ENCODE results near the gene KDM5A. TPM values are rescaled to one million over a fixed set of nuclear protein-coding genes. Genes with fewer than 3 reads are reported as not detected.

KDM5A gene
- total and polyA plus RNA-seq, 10 of the 15 experiments (the other 5 are each of a cell fraction or from before 2014, with no cell fraction given) = 9.0 to 59.9 (median 27.7) TPM

- BruUV-seq (replicated peaks) = no TSS peak
- ChIA-PET SMC1A (ENCODE audit: uncharacterized antibody, unreplicated experiment) (no interaction called here), RAD21 (ENCODE audit: unreplicated experiment) (no interaction called here)
Measured at GRCh38 chr12:386651-387050, 2.5 kb downstream of the KDM5A start.

More at GRCh38 chr12:386651-387050, 2.5 kb downstream of the KDM5A start:
- H3K9me3 ChIP-seq (replicated peaks; ENCODE audit: control insufficient read depth, insufficient read depth, low read length) = no peaks in the 10 kb centered on the region
- POLR2A ChIA-PET = interaction anchor here (1.7 kb wide), 1 partner anchor 15 kb away, joined by 8 read pairs; the partner anchor contains the start of gene CCDC77
- 59% methylated on average over 4 of the region's 4 CpGs for WGBS (ENCODE audit: insufficient coverage, insufficient replicate concordance, low lambda C conversion rate, missing lambda C conversion rate)
- FAIRE-seq = no peak
- H2AFZ ChIP-seq (ENCODE audit: control insufficient read depth, low read depth, low read length) = no peak overlapping the region
- H3K79me2 ChIP-seq (ENCODE audit: control insufficient read depth, insufficient read depth, low read length) = peaks cover 54% of the 10 kb centered on the region
- H3K27ac ChIP-seq (ENCODE audit: control insufficient read depth, insufficient read depth) = no peak overlapping the region
- 0 out of 2 replicates have a peak, but pooled peaks cover 3% of the 10 kb centered on the region for H4K20me1 ChIP-seq (ENCODE audit: control insufficient read depth, insufficient read depth)
- intact Hi-C loops (cut with micrococcal nuclease; ENCODE audit: unreplicated experiment) (no loop called here), in situ Hi-C loops (cut with MboI) (no loop called here)
- H3K9ac ChIP-seq (ENCODE audit: control insufficient read depth, insufficient read depth, low read length) = peak overlapping the region; percentile 40; the same call in 1 of the 2 replicates
- DNase-seq (ENCODE audit: low read depth, low spot score) = no peak
- ATAC-seq = no peak
- H3K4me3 ChIP-seq = peak overlapping the region; percentile 85; the same call in 1 of the 2 replicates
- H3K4me2 ChIP-seq (ENCODE audit: control insufficient read depth, insufficient read depth) = peak overlapping the region; percentile 31; the same call in 1 of the 2 replicates
- no peaks in the 10 kb centered on the region for H3K4me1 ChIP-seq (ENCODE audit: control insufficient read depth, insufficient read depth, low read length)
- H3K36me3 ChIP-seq (ENCODE audit: control insufficient read depth in 2 of 2, insufficient read depth in 2 of 2, low read length in 1 of 2) = peaks cover 4 to 18% of the 10 kb centered on the region in 2 experiments; a peak in 3 of 4 replicates
- H3K27me3 ChIP-seq (replicated peaks in 1 of 2; ENCODE audit: control insufficient read depth in 2 of 2, insufficient read depth in 2 of 2, low read length in 1 of 2) = no peaks in the 10 kb centered on the region
- TF ChIP-seq CBFB (IDR thresholded peaks at IDR 0.05; ENCODE audit: low read depth) (no peak), EED (IDR thresholded peaks at IDR 0.05; ENCODE audit: low read depth) (no peak), MEF2B (IDR thresholded peaks at IDR 0.05; ENCODE audit: partially characterized antibody, poor library complexity, severe bottlenecking) (no peak), SRF (IDR thresholded peaks at IDR 0.05; ENCODE audit: low read depth in 2 of 2, low read length in 2 of 2) (no peak), HDAC6 (IDR thresholded peaks at IDR 0.05; ENCODE audit: unreplicated experiment) (no peak), SPI1 (IDR thresholded peaks at IDR 0.05; ENCODE audit: borderline replicate concordance, insufficient read depth, low read depth, low read length) (no peak), ZNF217 (IDR thresholded peaks at IDR 0.05) (no peak), RELB (IDR thresholded peaks at IDR 0.05; ENCODE audit: low read depth) (no peak), FOS (IDR thresholded peaks at IDR 0.05; ENCODE audit: borderline replicate concordance, extremely low read depth, insufficient read length) (no peak), ZBTB40 (IDR thresholded peaks at IDR 0.05; ENCODE audit: borderline replicate concordance) (no peak), BRCA1 (IDR thresholded peaks at IDR 0.05; ENCODE audit: low read depth, low read length) (no peak), MYB (IDR thresholded peaks at IDR 0.05; ENCODE audit: borderline replicate concordance, low read depth, low read length) (no peak), CREM (IDR thresholded peaks at IDR 0.05; ENCODE audit: low read depth) (no peak), HDGF (IDR thresholded peaks at IDR 0.05) (no peak), YY1 (IDR thresholded peaks at IDR 0.05; ENCODE audit: low read depth, low read length) (no peak), USF1 (IDR thresholded peaks at IDR 0.05; ENCODE audit: borderline replicate concordance, extremely low read length, insufficient read depth, low read depth, low read length) (no peak)
- CTCF ChIA-PET = interaction anchor here (0.9 to 2.1 kb wide), 2 partner anchors 9 to 65 kb away, joined by 3 to 5 read pairs; no protein-coding TSS in a partner anchor
